ENCODE data around the gene CCR1.

CCR1 gene

DNA sequence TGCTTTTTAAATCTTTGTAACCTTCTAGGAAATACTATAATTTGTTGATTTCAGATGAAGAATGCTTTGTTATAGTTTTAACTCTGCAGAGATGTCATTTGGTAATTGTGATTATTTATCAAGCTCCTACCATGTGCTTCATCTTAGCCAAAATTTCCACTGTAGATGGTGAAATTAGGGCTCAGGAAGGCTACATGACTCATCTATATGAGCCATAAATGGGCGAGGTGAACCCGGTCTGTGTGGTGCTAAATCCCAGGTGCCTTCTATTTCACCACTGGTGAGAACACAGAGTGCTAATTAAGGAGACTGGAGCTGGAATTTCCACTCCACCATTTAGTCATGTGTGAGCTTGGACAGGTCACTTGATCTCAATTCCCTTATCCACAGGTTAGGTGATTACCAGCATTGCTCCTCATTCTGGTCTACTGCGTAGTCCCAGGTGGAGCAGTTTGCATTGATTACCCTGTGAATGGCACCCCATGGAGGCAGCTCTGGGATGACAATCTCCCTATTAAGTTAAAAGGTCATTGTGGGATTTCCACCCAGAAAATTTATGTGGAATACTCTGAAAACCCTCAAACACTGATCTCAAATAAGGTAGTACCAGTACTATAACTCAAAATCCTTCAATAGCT is 31.3 kb upstream of the CCR1 start:
- TF ChIP-seq, protein P1, sequence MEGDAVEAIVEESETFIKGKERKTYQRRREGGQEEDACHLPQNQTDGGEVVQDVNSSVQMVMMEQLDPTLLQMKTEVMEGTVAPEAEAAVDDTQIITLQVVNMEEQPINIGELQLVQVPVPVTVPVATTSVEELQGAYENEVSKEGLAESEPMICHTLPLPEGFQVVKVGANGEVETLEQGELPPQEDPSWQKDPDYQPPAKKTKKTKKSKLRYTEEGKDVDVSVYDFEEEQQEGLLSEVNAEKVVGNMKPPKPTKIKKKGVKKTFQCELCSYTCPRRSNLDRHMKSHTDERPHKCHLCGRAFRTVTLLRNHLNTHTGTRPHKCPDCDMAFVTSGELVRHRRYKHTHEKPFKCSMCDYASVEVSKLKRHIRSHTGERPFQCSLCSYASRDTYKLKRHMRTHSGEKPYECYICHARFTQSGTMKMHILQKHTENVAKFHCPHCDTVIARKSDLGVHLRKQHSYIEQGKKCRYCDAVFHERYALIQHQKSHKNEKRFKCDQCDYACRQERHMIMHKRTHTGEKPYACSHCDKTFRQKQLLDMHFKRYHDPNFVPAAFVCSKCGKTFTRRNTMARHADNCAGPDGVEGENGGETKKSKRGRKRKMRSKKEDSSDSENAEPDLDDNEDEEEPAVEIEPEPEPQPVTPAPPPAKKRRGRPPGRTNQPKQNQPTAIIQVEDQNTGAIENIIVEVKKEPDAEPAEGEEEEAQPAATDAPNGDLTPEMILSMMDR (IDR thresholded peaks at IDR 0.05; ENCODE audit: control insufficient read depth, insufficient read depth, low read depth, low read length, missing control alignments): no peak

DNA sequence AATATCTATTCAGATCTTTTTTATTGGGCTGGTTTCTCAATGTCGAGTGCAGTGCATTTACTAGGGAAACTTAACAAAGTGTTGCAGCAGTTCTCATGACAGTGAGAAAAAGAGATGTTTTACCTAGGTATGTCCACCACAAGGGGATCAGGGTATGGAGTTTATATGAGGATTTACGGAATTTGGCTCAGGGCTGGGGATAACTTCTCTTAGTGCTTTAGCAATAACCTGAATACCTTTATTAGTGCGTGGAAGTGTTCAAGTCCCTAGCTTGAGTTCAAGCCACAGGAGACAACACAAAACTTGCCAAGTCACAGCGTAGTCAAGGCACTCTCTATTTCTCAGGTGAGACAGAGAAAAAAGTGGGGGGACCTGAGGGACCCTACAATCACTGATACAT is 30.3 kb upstream of the CCR1 start:
- H3K4me3 ChIP-seq (ENCODE audit: control insufficient read depth, low read depth, low read length): no peak overlapping the region
- TF ChIP-seq, protein P1 (IDR thresholded peaks at IDR 0.05; ENCODE audit: control insufficient read depth, insufficient read depth, low read depth, low read length, missing control alignments): no peak
- no peak for DNase-seq (ENCODE audit: low read depth)

More for the DNA sequence above, 31.3 kb upstream of the CCR1 start:
- DNase-seq (ENCODE audit: low read depth): no peak
- no peak overlapping the region for H3K4me3 ChIP-seq (ENCODE audit: control insufficient read depth, low read depth, low read length)

DNA sequence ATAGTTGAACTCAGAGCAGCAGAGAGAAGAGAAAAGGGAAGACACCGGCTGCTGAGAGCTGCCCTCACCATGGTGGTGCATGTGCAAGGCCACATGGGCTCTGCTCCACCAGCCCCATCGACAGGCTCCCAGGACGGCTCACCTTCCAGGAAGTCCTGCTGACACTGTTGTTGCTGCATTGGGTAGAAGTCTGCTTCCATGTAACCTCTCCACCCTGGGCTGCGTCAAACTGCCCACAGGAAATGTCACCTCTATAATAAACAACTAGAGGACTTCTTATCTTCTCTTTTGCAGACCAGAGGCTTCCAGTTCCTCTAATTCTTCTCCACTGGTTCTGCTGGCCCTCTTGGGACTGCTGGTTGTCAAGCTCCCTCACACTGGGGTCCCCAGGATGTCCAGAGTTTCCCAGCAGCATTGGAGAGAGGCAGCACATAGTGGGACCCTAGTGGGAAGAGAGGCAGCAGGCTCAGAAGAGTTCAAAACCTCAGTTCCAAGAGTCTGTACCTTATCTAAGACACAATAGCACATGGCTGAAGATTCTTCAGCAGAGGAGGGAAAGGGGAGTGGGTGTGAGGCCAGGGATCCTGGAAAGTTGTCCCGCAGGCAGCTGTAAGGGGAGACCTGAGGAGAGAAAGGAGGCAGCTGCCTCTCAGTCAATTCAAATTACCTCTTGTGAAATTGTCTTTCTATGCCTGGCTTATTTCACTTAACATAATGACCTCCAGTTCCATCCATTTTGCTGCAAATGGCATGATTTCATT is 28.4 kb upstream of the CCR1 start:
- DNase-seq (ENCODE audit: low read depth): no peak
- no peak overlapping the region for H3K4me3 ChIP-seq (ENCODE audit: control insufficient read depth, low read depth, low read length)
- TF ChIP-seq, protein P1 (IDR thresholded peaks at IDR 0.05; ENCODE audit: control insufficient read depth, insufficient read depth, low read depth, low read length, missing control alignments): no peak

DNA sequence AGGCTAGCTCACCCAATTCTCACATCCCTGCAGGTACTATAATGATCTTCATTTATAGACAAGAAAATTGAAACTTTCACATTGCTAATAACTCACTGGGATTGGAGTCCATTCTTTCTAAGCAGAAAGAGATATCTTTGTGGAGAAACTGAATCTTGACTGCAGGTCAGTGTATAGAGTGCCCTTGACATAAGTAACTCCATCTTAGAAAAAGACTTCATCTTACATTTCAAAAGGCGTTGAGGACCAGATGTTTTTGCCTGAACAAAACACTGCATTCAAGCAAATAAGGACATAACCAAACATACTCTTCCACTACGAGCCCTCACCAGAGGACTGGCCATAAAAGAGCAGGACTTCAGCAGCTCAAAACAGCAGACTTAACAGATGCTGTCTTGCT is 27.3 kb upstream of the CCR1 start:
- no peak overlapping the region for H3K4me3 ChIP-seq (ENCODE audit: control insufficient read depth, low read depth, low read length)
- TF ChIP-seq, protein P1 (IDR thresholded peaks at IDR 0.05; ENCODE audit: control insufficient read depth, insufficient read depth, low read depth, low read length, missing control alignments): no peak
- DNase-seq (ENCODE audit: low read depth): no peak

DNA sequence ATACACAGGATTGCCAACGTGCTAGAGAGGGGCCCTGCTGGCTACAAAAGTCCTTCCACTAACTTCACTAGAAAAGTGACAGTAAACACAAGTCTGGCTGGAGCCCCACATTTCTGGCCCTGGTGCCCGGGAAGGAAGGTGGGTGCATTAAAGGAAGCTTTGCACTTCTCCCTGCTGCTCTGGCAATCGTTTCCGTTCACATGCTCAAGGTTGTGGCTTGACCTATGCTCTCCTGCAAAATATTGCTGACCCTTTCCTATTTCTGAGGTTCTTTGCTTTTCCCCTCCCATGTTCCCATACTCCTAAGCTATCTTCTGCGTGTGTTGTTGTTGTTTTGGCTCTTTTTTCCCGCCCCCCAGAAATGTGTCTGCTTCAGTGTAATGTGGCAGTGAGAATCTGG is 25.1 kb upstream of the CCR1 start:
- no peak for DNase-seq (ENCODE audit: low read depth)
- TF ChIP-seq, protein P1 (IDR thresholded peaks at IDR 0.05; ENCODE audit: control insufficient read depth, insufficient read depth, low read depth, low read length, missing control alignments): no peak
- no peak overlapping the region for H3K4me3 ChIP-seq (ENCODE audit: control insufficient read depth, low read depth, low read length)

DNA sequence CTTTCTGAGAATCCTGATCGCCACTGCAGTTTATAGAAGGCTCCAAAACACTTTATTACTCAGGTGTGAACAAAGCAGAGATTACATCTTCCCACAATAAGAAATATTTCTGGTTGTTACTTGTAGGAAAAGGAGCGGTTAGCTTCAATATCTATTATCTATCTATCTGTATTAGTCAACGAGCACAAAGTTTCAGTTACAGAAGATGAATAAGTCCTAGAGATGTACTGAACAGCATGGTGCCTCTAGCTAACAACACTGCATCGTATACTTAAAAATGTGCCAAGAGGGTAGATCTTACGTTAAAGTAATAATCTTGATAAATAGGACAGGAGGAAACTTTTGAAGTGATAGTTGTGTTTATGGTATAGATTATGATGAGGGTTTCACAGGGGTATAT is 23.2 kb upstream of the CCR1 start:
- TF ChIP-seq, protein P1 (IDR thresholded peaks at IDR 0.05; ENCODE audit: control insufficient read depth, insufficient read depth, low read depth, low read length, missing control alignments): no peak
- H3K4me3 ChIP-seq (ENCODE audit: control insufficient read depth, low read depth, low read length): no peak overlapping the region
- no peak for DNase-seq (ENCODE audit: low read depth)

All from AG09309 (cell line).